IMR-90 (cell line): ENCODE data around the gene CWC22. TPM values are rescaled to one million over a fixed set of nuclear protein-coding genes. Genes with fewer than 3 reads are reported as not detected.

Experiments used
- ATAC-seq: fragments of 200-7000 bp; cut with Tn5 transposase; 2 replicates; pipeline ENCODE4 v1.9.1; 2020; ENCODE audit warnings: low read depth, mild to moderate bottlenecking, moderate library complexity
- BruUV-seq: library from RNA; stranded (reverse); fragments of 400-500 nt; replicated peaks from 2 replicates; lab custom pipeline; 2021; lab: Mats Ljungman, UMichigan
- CTCF ChIA-PET: fragments of 300-600 bp; formaldehyde crosslinking; extraction: SDS; loops from one replicate; lab custom pipeline; 2021; ENCODE audit warnings: antibody characterized with exemption; lab: Yijun Ruan, JAX
- POLR2A ChIA-PET: fragments of 300-600 bp; sonication (Branson Sonifier 250); formaldehyde crosslinking; loops from one replicate; lab custom pipeline; 2022; ENCODE audit warnings: antibody characterized with exemption; ENCODE audit not compliant: unreplicated experiment; lab: Charles Lee
- DNase-seq: peaks from one replicate; pipeline ENCODE4 v3.0.0; 2013
- H2AFZ ChIP-seq: replicated peaks from 2 replicates; pipeline ENCODE3; 2013; ENCODE audit warnings: low read length, mild to moderate bottlenecking; ENCODE audit not compliant: poor library complexity
- H2AK5ac ChIP-seq: 2 replicates; pipeline ENCODE4 v1.6.1; 2013; ENCODE audit warnings: low read depth, low read length, inconsistent platforms
- H2AK9ac ChIP-seq: replicated peaks from 2 replicates; pipeline ENCODE3; 2013; ENCODE audit warnings: mild to moderate bottlenecking, low read depth, low read length, moderate library complexity; ENCODE audit not compliant: poor library complexity
- H2BK120ac ChIP-seq: 2 replicates; pipeline ENCODE4 v1.6.1; 2013; ENCODE audit warnings: low read depth, low read length, inconsistent platforms
- H2BK15ac ChIP-seq: 3 replicates; pipeline ENCODE4 v1.6.1; 2013; ENCODE audit warnings: low read depth, low read length, inconsistent platforms
- H2BK20ac ChIP-seq: 2 replicates; pipeline ENCODE4 v1.6.1; 2013; ENCODE audit warnings: low read depth, mild to moderate bottlenecking, inconsistent platforms, low read length, moderate library complexity
- H2BK5ac ChIP-seq: 2 replicates; pipeline ENCODE4 v1.6.1; 2013; ENCODE audit warnings: mild to moderate bottlenecking, low read depth, low read length, inconsistent platforms; ENCODE audit not compliant: poor library complexity, severe bottlenecking
- H3K14ac ChIP-seq: replicated peaks from 2 replicates; pipeline ENCODE4 v1.6.1; 2013; ENCODE audit warnings: low read depth, low read length, inconsistent platforms
- H3K18ac ChIP-seq: 2 replicates; pipeline ENCODE4 v1.6.1; 2013; ENCODE audit warnings: low read depth, low read length, control low read depth
- H3K23ac ChIP-seq: 2 replicates; pipeline ENCODE4 v1.6.1; 2013; ENCODE audit warnings: low read depth, low read length, inconsistent platforms
- H3K27ac ChIP-seq: 2 replicates; pipeline ENCODE4 v1.5.1; 2013; ENCODE audit warnings: mild to moderate bottlenecking, control low read depth, low read length; ENCODE audit not compliant: insufficient read depth
- H3K27me3 ChIP-seq: 2 replicates; pipeline ENCODE4 v1.6.1; 2013; ENCODE audit warnings: low read length; ENCODE audit not compliant: control insufficient read depth, insufficient read depth
- H3K36me3 ChIP-seq: 2 replicates; pipeline ENCODE4 v1.6.1; 2013; ENCODE audit warnings: low read length, mixed read lengths; ENCODE audit not compliant: control insufficient read depth, insufficient read depth
- H3K4ac ChIP-seq: 2 replicates; pipeline ENCODE4 v1.6.1; 2013; ENCODE audit warnings: low read depth, low read length, inconsistent platforms
- H3K4me1 ChIP-seq: 2 replicates; pipeline ENCODE4 v1.6.1; 2013; ENCODE audit warnings: low read length, mixed read lengths; ENCODE audit not compliant: control insufficient read depth, insufficient read depth
- H3K4me2 ChIP-seq: 2 replicates; pipeline ENCODE4 v1.6.1; 2013; ENCODE audit warnings: low read depth, mild to moderate bottlenecking, control low read depth, low read length, moderate library complexity
- H3K4me3 ChIP-seq: 2 replicates; pipeline ENCODE4 v1.5.1; 2013; ENCODE audit warnings: low read depth, mild to moderate bottlenecking, control low read depth, low read length, moderate library complexity; ENCODE audit not compliant: insufficient read depth
- H3K56ac ChIP-seq: 2 replicates; pipeline ENCODE4 v1.6.1; 2013; ENCODE audit warnings: low read length, inconsistent platforms; ENCODE audit not compliant: insufficient read depth; ENCODE audit errors: extremely low read depth
- H3K79me1 ChIP-seq, 2 experiments: 2 replicates each; pipeline ENCODE4 v1.6.1; 2013; ENCODE audit warnings: low read length in 2 of 2, inconsistent platforms in 1 of 2, low read depth in 1 of 2
- H3K9ac ChIP-seq: 2 replicates; pipeline ENCODE4 v1.6.1; 2013; ENCODE audit warnings: low read depth, low read length, control low read depth
- H3K9me1 ChIP-seq: 2 replicates; pipeline ENCODE4 v1.6.1; 2013; ENCODE audit warnings: low read length, inconsistent platforms; ENCODE audit not compliant: insufficient read depth
- H3K9me3 ChIP-seq: 2 replicates; pipeline ENCODE4 v1.6.1; 2013; ENCODE audit warnings: low read length; ENCODE audit not compliant: control insufficient read depth, insufficient read depth
- H4K20me1 ChIP-seq: 2 replicates; pipeline ENCODE4 v1.6.1; 2013; ENCODE audit warnings: low read length, inconsistent platforms; ENCODE audit not compliant: insufficient read depth
- H4K5ac ChIP-seq: 2 replicates; pipeline ENCODE4 v1.6.1; 2013; ENCODE audit warnings: mild to moderate bottlenecking, low read depth, low read length, control low read depth
- H4K8ac ChIP-seq, 2 experiments: 2 replicates each; pipeline ENCODE4 v1.6.1; 2013; ENCODE audit warnings: low read depth in 2 of 2, low read length in 2 of 2, control low read depth in 1 of 2, inconsistent platforms in 1 of 2
- H4K91ac ChIP-seq: 2 replicates; pipeline ENCODE4 v1.6.1; 2013; ENCODE audit warnings: low read depth, low read length, inconsistent platforms; ENCODE audit not compliant: insufficient read depth
- RCOR1 ChIP-seq: IDR thresholded peaks from 2 replicates; pipeline ENCODE4 v1.6.1; 2012; ENCODE audit warnings: mild to moderate bottlenecking, low read length, improper control_type of control experiment; ENCODE audit not compliant: insufficient replicate concordance
- WGBS, 2 experiments: methylation state at CpG; one replicate each; pipeline versions ENCODE4 v1.1.5 to v1.1.7; 2013; ENCODE audit warnings: missing lambda C conversion rate in 2 of 2; ENCODE audit not compliant: insufficient read length in 1 of 2; ENCODE audit errors: extremely low coverage in 2 of 2; 5-methylcytosine and 5-hydroxymethylcytosine counted together
- dilution Hi-C: fragments of 300-500 bp; cut with HindIII; formaldehyde crosslinking; loops from one replicate; pipeline ENCODE4 v1.14.3; 2018; ENCODE audit warnings: low sequenced_read_pairs; ENCODE audit not compliant: unreplicated experiment
- in situ Hi-C: fragments of 300-500 bp; cut with MboI; formaldehyde crosslinking; loops from 3 replicates; pipeline ENCODE4 v1.14.3; 2019; ENCODE audit warnings: low sequenced_read_pairs, inconsistent platforms, mixed read lengths
- intact Hi-C: fragments of 100-400 bp; cut with micrococcal nuclease; formaldehyde crosslinking; loops from 2 replicates; pipeline ENCODE4 v1.10.0; 2022
- polyA plus RNA-seq, 3 experiments: library from polyadenylated mRNA; depleted of rRNA; stranded (reverse); fragments of >200 nt; gene quantifications; 2 replicates each; pipeline ENCODE4 v1.2.3, GENCODE V29; 2012; ENCODE audit warnings: low replicate concordance in 1 of 3
- total RNA-seq: library from RNA; depleted of rRNA; stranded (reverse); fragments of >200 nt; gene quantifications from 2 replicates; pipeline ENCODE4 v1.2.3, GENCODE V29; 2012
- TF ChIP-seq, protein P1 (sequence below): fragments of 150-350 bp; IDR thresholded peaks from 2 replicates; pipeline ENCODE4 v1.6.1; 2016; ENCODE audit warnings: low read depth, mild to moderate bottlenecking, low read length, moderate library complexity, borderline replicate concordance

The CWC22 gene
- total and polyA plus RNA-seq, 2 of the 4 experiments (the other 2 are of a cell fraction): 4.5 to 17.9 TPM

DNA sequence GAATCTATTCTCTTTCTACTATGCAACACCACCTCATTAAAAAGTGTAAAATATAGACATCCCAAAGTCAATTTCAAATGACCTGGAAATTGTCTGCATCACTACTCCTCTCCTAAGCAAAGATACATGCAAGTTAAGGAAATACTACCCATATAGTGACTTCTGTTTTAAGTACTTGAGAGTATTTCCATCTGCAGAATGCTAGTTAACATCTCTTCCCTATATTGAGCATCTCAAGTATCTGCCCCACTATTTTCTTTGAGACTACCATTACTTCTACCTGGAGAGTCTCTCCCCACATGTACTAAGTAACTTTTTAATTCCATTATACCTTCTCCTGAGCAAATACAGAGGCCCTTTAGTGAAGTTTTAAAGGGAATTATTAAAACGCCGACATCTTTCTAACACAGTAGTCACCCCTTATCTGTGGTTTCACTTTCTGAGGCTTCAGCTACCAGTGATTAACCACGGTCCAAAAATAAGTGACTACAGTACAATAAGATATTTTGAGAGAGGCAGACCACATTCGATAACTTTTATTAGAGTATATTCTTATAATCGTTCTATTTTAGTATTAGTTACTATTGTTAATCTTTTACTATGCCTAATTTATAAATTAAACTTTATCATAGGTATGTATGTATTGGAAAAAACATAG is 21.8 kb downstream of the CWC22 start:
- H3K27me3 ChIP-seq: no peaks in the 10 kb centered on the region
- CTCF ChIA-PET: no interaction called here
- H4K5ac ChIP-seq: no peak overlapping the region
- no peak for DNase-seq
- no CpG with 5 or more reads among the region's 5 CpGs for WGBS, 2 experiments
- H2BK5ac ChIP-seq: no peak overlapping the region
- H2BK120ac ChIP-seq: no peak overlapping the region
- no peak overlapping the region for H3K4me2 ChIP-seq
- H3K4me3 ChIP-seq: no peak overlapping the region
- H3K9ac ChIP-seq: no peak overlapping the region
- intact Hi-C loops (no loop called here), in situ Hi-C loops (no loop called here), dilution Hi-C loops (no loop called here)
- no peak overlapping the region for H3K56ac ChIP-seq
- no peak overlapping the region for H2AFZ ChIP-seq
- H3K18ac ChIP-seq: no peak overlapping the region
- H3K27ac ChIP-seq: no peak overlapping the region
- no peak overlapping the region for H2AK5ac ChIP-seq
- no peaks in the 10 kb centered on the region for H3K9me1 ChIP-seq
- TF ChIP-seq RCOR1: no peak
- TF ChIP-seq, protein P1, sequence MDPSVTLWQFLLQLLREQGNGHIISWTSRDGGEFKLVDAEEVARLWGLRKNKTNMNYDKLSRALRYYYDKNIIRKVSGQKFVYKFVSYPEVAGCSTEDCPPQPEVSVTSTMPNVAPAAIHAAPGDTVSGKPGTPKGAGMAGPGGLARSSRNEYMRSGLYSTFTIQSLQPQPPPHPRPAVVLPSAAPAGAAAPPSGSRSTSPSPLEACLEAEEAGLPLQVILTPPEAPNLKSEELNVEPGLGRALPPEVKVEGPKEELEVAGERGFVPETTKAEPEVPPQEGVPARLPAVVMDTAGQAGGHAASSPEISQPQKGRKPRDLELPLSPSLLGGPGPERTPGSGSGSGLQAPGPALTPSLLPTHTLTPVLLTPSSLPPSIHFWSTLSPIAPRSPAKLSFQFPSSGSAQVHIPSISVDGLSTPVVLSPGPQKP: no peak
- H2BK20ac ChIP-seq: no peak overlapping the region
- no peak overlapping the region for H3K23ac ChIP-seq
- no peak for ATAC-seq
- no peak overlapping the region for H2BK15ac ChIP-seq
- H4K20me1 ChIP-seq: no peaks in the 10 kb centered on the region
- POLR2A ChIA-PET: no interaction called here
- peaks cover 2% of the 10 kb centered on the region for H3K4me1 ChIP-seq
- peaks cover 7% of the 10 kb centered on the region; the same call in 1 of the 2 replicates for H3K36me3 ChIP-seq
- no peak overlapping the region for H4K91ac ChIP-seq
- no peaks in the 10 kb centered on the region for H3K9me3 ChIP-seq
- BruUV-seq: no TSS peak
- no peaks in the 10 kb centered on the region; a peak in 2 of 4 replicates for H3K79me1 ChIP-seq
- no peak overlapping the region for H3K14ac ChIP-seq
- H3K4ac ChIP-seq: no peak overlapping the region
- H2AK9ac ChIP-seq: no peak overlapping the region
- no peak overlapping the region for H4K8ac ChIP-seq
